Measurements from ENCODE around the gene RNPEPL1.

RNPEPL1 gene

GRCh38 chr2:240604939-240605716, 36.8 kb downstream of the RNPEPL1 start:
- no peak for TF ChIP-seq GATA2 (IDR thresholded peaks at IDR 0.05; ENCODE audit: low read depth, low read length)
- TF ChIP-seq GATA3 (IDR thresholded peaks at IDR 0.05; ENCODE audit: low read depth, low read length), result no peak

GRCh38 chr2:240605867-240606743, 37.8 kb downstream of the RNPEPL1 start:
- TF ChIP-seq GATA3 (IDR thresholded peaks at IDR 0.05; ENCODE audit: low read depth, low read length), result no peak
- TF ChIP-seq GATA2 (IDR thresholded peaks at IDR 0.05; ENCODE audit: low read depth, low read length), result no peak

- TF ChIP-seq GATA3 (IDR thresholded peaks at IDR 0.05; ENCODE audit: low read depth, low read length), result no peak
- no peak for TF ChIP-seq GATA2 (IDR thresholded peaks at IDR 0.05; ENCODE audit: low read depth, low read length)
Measured at GRCh38 chr2:240611601-240612210, 43.4 kb downstream of the RNPEPL1 start.

GRCh38 chr2:240613781-240614180, 45.5 kb downstream of the RNPEPL1 start:
- no peak for TF ChIP-seq GATA2 (IDR thresholded peaks at IDR 0.05; ENCODE audit: low read depth, low read length)
- TF ChIP-seq GATA3 (IDR thresholded peaks at IDR 0.05; ENCODE audit: low read depth, low read length), result no peak

- no peak for TF ChIP-seq GATA2 (IDR thresholded peaks at IDR 0.05; ENCODE audit: low read depth, low read length)
- no peak for TF ChIP-seq GATA3 (IDR thresholded peaks at IDR 0.05; ENCODE audit: low read depth, low read length)
Measured at GRCh38 chr2:240614391-240614790, 46.1 kb downstream of the RNPEPL1 start.

- no peak; the same call in 1 of the 2 replicates for TF ChIP-seq GATA2 (IDR thresholded peaks at IDR 0.05; ENCODE audit: low read depth, low read length)
- no peak for TF ChIP-seq GATA3 (IDR thresholded peaks at IDR 0.05; ENCODE audit: low read depth, low read length)
Measured at GRCh38 chr2:240615396-240615795, 47.1 kb downstream of the RNPEPL1 start.

GRCh38 chr2:240615820-240616547, 47.7 kb downstream of the RNPEPL1 start:
- TF ChIP-seq GATA3 (IDR thresholded peaks at IDR 0.05; ENCODE audit: low read depth, low read length) (no peak), GATA2 (IDR thresholded peaks at IDR 0.05; ENCODE audit: low read depth, low read length) (no peak)

- TF ChIP-seq GATA3 (IDR thresholded peaks at IDR 0.05; ENCODE audit: low read depth, low read length), result no peak
- no peak for TF ChIP-seq GATA2 (IDR thresholded peaks at IDR 0.05; ENCODE audit: low read depth, low read length)
Measured at GRCh38 chr2:240618776-240619175, 50.5 kb downstream of the RNPEPL1 start.

GRCh38 chr2:240619506-240620148, 51.3 kb downstream of the RNPEPL1 start:
- TF ChIP-seq GATA2 (IDR thresholded peaks at IDR 0.05; ENCODE audit: low read depth, low read length), result no peak
- TF ChIP-seq GATA3 (IDR thresholded peaks at IDR 0.05; ENCODE audit: low read depth, low read length), result no peak

- TF ChIP-seq GATA3 (IDR thresholded peaks at IDR 0.05; ENCODE audit: low read depth, low read length), result no peak
- TF ChIP-seq GATA2 (IDR thresholded peaks at IDR 0.05; ENCODE audit: low read depth, low read length), result no peak
Measured at GRCh38 chr2:240620149-240620731, 52.0 kb downstream of the RNPEPL1 start.

GRCh38 chr2:240620859-240621258, 52.6 kb downstream of the RNPEPL1 start:
- TF ChIP-seq GATA3 (IDR thresholded peaks at IDR 0.05; ENCODE audit: low read depth, low read length), result no peak
- TF ChIP-seq GATA2 (IDR thresholded peaks at IDR 0.05; ENCODE audit: low read depth, low read length), result no peak

- TF ChIP-seq GATA3 (IDR thresholded peaks at IDR 0.05; ENCODE audit: low read depth, low read length) (no peak), GATA2 (IDR thresholded peaks at IDR 0.05; ENCODE audit: low read depth, low read length) (no peak)
Measured at GRCh38 chr2:240622060-240622411, 53.8 kb downstream of the RNPEPL1 start.

Data from SH-SY5Y (cell line).